Measurements from ENCODE around the gene SAMD4B.

SAMD4B gene

DNA sequence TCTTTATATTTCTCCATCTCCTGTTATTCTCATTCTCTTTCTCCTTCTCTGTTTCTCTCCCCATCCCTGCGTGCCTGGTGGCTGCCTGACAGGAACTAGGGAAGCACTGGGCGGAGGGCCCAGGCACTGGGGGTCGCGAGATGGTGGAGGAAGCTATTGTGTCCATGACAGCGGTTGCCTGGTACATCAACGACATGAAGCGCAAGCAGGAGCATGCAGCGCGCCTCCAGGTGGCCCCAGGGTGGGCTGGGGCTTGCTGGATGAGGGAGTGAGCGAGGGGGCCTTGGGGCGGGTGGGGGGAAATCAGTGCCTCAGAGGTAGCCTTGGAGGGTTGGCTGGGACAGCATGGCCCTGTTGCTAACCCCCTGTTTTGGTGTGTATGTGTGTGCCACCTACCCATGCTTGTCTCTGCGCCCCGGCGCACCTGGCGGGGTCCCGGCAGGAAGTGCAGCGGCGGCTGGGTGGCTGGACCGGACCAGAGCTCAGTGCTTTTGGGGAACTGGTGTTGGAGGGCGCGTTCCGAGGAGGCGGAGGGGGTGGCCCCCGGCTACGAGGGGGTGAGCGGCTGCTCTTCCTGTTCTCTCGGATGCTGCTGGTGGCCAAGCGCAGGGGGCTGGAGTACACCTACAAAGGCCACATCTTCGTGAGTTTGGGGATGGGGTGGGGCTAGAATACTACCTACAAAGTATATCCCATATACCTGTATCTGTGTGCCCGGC lies 75.4 kb downstream of the SAMD4B start:
- Mint-ChIP-seq H3K4me3 (no peak overlapping the region), H3K4me1 (ENCODE audit: low read depth) (peaks cover 11% of the 10 kb centered on the region), H3K36me3 (ENCODE audit: low read depth) (peaks cover 6% of the 10 kb centered on the region), H3K27me3 (no peaks in the 10 kb centered on the region), H3K9me3 (no peaks in the 10 kb centered on the region), H3K27ac (no peak overlapping the region)

- Mint-ChIP-seq H3K9me3 (no peaks in the 10 kb centered on the region), H3K4me3 (no peak overlapping the region), H3K36me3 (ENCODE audit: low read depth) (peaks cover 13% of the 10 kb centered on the region), H3K27me3 (no peaks in the 10 kb centered on the region), H3K27ac (no peak overlapping the region), H3K4me1 (ENCODE audit: low read depth) (peaks cover 6% of the 10 kb centered on the region)
These were observed 76.8 kb downstream of the SAMD4B start for GRCh38 chr19:39419003-39419402.

DNA sequence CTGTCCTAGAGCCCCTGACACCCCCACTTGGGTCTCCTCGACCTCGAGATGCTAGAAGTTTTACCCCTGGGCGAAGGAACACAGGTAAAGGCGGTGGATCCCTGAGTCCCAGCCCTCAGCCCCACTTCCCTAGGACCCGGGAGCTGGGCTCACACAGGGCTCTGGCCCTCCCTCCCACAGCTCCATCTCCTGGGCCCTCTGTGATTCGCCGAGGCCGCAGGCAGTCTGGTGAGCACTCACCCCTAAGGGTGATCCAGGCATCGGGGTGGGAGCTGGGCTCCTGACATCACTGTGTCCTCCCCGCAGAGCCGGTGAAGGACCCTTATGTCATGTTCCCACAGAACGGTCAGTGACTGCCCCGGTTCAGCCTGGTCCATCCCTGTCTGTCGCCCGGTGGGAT lies 78.5 kb downstream of the SAMD4B start:
- Mint-ChIP-seq H3K9me3 (no peaks in the 10 kb centered on the region), H3K4me3 (no peak overlapping the region), H3K36me3 (ENCODE audit: low read depth) (peaks cover 20% of the 10 kb centered on the region), H3K27ac (no peak overlapping the region), H3K27me3 (no peaks in the 10 kb centered on the region), H3K4me1 (ENCODE audit: low read depth) (no peaks in the 10 kb centered on the region)

GRCh38 chr19:39422020-39422419 lies 79.8 kb downstream of the SAMD4B start:
- Mint-ChIP-seq H3K9me3 (no peaks in the 10 kb centered on the region), H3K36me3 (ENCODE audit: low read depth) (peaks cover 20% of the 10 kb centered on the region), H3K27ac (no peak overlapping the region), H3K4me1 (ENCODE audit: low read depth) (no peaks in the 10 kb centered on the region), H3K27me3 (no peaks in the 10 kb centered on the region), H3K4me3 (no peak overlapping the region)

- Mint-ChIP-seq H3K36me3 (ENCODE audit: low read depth) (peaks cover 20% of the 10 kb centered on the region), H3K4me3 (no peak overlapping the region), H3K4me1 (ENCODE audit: low read depth) (no peaks in the 10 kb centered on the region), H3K27ac (no peak overlapping the region), H3K27me3 (no peaks in the 10 kb centered on the region), H3K9me3 (no peaks in the 10 kb centered on the region)
These were observed 81.3 kb downstream of the SAMD4B start for GRCh38 chr19:39423258-39424086.

- Mint-ChIP-seq H3K4me3 (no peak overlapping the region), H3K36me3 (ENCODE audit: low read depth) (peaks cover 15% of the 10 kb centered on the region), H3K4me1 (ENCODE audit: low read depth) (no peaks in the 10 kb centered on the region), H3K27me3 (no peaks in the 10 kb centered on the region), H3K9me3 (no peaks in the 10 kb centered on the region), H3K27ac (no peak overlapping the region)
These were observed 82.7 kb downstream of the SAMD4B start for GRCh38 chr19:39424934-39425333.

- H3K4me1 Mint-ChIP-seq (ENCODE audit: low read depth), result peaks cover 6% of the 10 kb centered on the region
- no peak overlapping the region for H3K4me3 Mint-ChIP-seq
- H3K36me3 Mint-ChIP-seq (ENCODE audit: low read depth), result peaks cover 15% of the 10 kb centered on the region
- no peaks in the 10 kb centered on the region for H3K9me3 Mint-ChIP-seq
- no peak overlapping the region for H3K27ac Mint-ChIP-seq
- no peaks in the 10 kb centered on the region for H3K27me3 Mint-ChIP-seq
These were observed 83.5 kb downstream of the SAMD4B start for GRCh38 chr19:39425744-39426143.

- peaks cover 10% of the 10 kb centered on the region for H3K4me1 Mint-ChIP-seq (ENCODE audit: low read depth)
These were observed 83.9 kb downstream of the SAMD4B start for GRCh38 chr19:39426170-39426569.

GRCh38 chr19:39427707-39428106 lies 85.5 kb downstream of the SAMD4B start:
- Mint-ChIP-seq H3K27ac (no peak overlapping the region), H3K4me1 (ENCODE audit: low read depth) (peaks cover 23% of the 10 kb centered on the region), H3K9me3 (no peaks in the 10 kb centered on the region), H3K27me3 (no peaks in the 10 kb centered on the region), H3K4me3 (no peak overlapping the region), H3K36me3 (ENCODE audit: low read depth) (peaks cover 20% of the 10 kb centered on the region)

More at GRCh38 chr19:39426170-39426569, 83.9 kb downstream of the SAMD4B start:
- Mint-ChIP-seq H3K27ac (no peak overlapping the region), H3K4me3 (no peak overlapping the region), H3K36me3 (ENCODE audit: low read depth) (peaks cover 15% of the 10 kb centered on the region), H3K27me3 (no peaks in the 10 kb centered on the region), H3K9me3 (no peaks in the 10 kb centered on the region)

GRCh38 chr19:39428283-39429112 lies 86.3 kb downstream of the SAMD4B start:
- peaks cover 24% of the 10 kb centered on the region for H3K36me3 Mint-ChIP-seq (ENCODE audit: low read depth)
- H3K9me3 Mint-ChIP-seq, result no peaks in the 10 kb centered on the region
- no peak overlapping the region for H3K27ac Mint-ChIP-seq
- no peaks in the 10 kb centered on the region for H3K27me3 Mint-ChIP-seq
- no peak overlapping the region for H3K4me3 Mint-ChIP-seq
- peaks cover 31% of the 10 kb centered on the region for H3K4me1 Mint-ChIP-seq (ENCODE audit: low read depth)

DNA sequence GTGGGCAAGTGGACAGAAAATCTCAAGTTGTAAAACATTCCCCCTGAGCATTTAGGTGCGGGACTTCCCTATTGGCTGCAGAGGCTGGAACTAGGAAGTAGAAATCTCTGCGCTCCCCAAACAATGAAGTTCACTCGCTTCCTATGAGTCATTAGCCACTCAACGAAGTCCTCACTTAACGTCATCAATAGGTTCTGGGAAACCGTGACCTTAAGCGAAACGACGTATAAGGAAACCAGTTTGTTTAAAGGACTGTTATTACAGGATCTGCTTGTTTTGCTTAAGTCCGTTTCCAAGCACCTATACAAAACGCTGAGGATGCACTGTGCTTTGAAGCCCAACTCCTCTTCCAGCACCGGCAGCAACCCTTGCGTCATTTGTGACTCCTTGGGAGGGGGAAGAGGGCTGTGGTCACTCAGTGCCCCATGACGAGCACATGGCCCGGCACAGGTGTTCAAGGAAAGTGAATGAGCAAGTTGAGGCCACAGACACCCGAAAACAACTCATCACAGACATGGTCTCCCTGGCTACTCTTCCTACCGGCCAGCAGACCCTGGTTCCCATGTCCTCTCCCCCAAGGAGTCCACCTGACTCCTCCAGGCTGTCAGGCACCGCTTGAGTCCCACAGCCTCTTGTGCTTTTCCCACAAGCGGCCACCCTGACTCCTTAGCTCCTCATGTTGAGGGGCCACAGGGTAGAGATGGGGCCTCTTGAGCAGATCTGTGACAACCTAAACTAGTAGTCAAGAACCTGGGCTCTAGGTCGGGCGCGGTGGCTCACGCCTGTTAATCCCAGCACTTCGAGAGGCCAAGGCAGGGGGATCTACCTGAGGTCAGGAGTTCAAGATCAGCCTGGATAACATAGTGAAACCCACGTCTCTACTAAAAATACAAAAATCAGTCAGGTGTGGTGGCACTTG lies 88.7 kb downstream of the SAMD4B start:
- Mint-ChIP-seq H3K27me3 (no peaks in the 10 kb centered on the region), H3K9me3 (no peaks in the 10 kb centered on the region), H3K4me1 (ENCODE audit: low read depth) (peaks cover 53% of the 10 kb centered on the region), H3K4me3 (peak overlapping the region; percentile 37), H3K27ac (peak overlapping the region; percentile 90), H3K36me3 (ENCODE audit: low read depth) (peaks cover 38% of the 10 kb centered on the region)

DNA sequence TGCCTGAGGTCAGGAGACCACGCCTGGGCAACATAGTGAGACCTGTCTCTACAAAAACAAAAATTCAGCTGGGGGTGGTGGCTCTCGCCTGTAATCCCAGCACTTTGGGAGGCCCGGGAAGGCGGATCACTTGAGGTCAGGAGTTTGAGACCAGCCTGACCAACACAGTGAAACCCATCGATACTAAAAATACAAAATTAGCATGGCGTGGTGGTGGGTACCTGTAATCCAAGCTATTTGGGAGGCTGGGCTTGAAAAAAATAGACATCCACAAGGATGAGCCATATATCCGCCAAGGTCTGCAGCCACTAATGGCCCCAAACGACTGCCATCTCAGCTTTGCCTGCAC lies 90.4 kb downstream of the SAMD4B start:
- Mint-ChIP-seq H3K9me3 (no peaks in the 10 kb centered on the region), H3K4me1 (ENCODE audit: low read depth) (peaks cover 63% of the 10 kb centered on the region), H3K36me3 (ENCODE audit: low read depth) (peaks cover 40% of the 10 kb centered on the region), H3K27ac (peak overlapping the region; percentile 100), H3K27me3 (no peaks in the 10 kb centered on the region), H3K4me3 (peak overlapping the region; percentile 99)

DNA sequence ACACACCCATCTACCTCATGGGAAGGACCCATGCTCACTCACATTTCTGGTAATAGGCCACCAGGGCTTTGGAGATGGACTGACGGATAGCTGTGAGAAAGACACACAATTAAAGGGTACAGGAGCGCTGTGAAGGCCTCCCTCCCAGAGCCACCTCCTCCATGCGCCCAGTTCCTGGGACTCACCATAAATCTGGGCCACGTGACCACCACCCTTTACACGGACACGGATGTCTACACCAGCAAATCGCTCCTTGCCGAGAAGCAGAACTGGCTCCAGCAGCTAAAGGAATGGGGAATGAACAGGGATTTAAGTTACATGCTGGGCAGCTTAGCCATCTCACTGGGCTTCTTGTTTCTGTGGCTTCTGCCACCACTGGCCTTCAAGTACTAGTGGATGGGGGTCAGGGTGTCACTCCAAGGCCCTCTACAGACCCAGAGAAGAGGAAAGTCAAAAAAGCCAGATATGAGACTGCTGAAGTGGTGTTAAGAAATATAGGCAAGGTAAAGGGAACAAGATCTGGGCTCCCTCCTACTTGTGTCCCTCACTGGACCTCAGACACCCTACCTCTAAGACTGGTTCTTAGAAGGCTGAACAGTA lies 91.4 kb downstream of the SAMD4B start:
- Mint-ChIP-seq H3K4me1 (ENCODE audit: low read depth) (peaks cover 63% of the 10 kb centered on the region), H3K4me3 (peak overlapping the region; percentile 99)

More for the DNA sequence above, 91.4 kb downstream of the SAMD4B start:
- H3K9me3 Mint-ChIP-seq, result no peaks in the 10 kb centered on the region
- H3K27me3 Mint-ChIP-seq, result no peaks in the 10 kb centered on the region
- peaks cover 40% of the 10 kb centered on the region for H3K36me3 Mint-ChIP-seq (ENCODE audit: low read depth)
- H3K27ac Mint-ChIP-seq, result peak overlapping the region; percentile 100

Data from stimulated activated naive CD8-positive, alpha-beta T cell treated with anti-CD3 and anti-CD28 coated beads, Interleukin-15, Interleukin-2, amounts not matched to agents 100 ng/mL and 50 ng/mL, for 24 hours (primary cell).